SK-N-SH (cell line): ENCODE results near the gene SNRPB2.

Source experiments
- CTCF ChIP-seq: fragments of 200-600 bp; sonication (generic); IDR thresholded peaks from 2 replicates; pipeline ENCODE4 v1.6.1; 2017; ENCODE audit warnings: antibody characterized with exemption, mild to moderate bottlenecking, moderate library complexity
- EP300 ChIP-seq, 2 experiments: IDR thresholded peaks; 2 replicates each; pipeline versions ENCODE4 v1.4.0 to v1.6.1; 2012; ENCODE audit warnings: borderline replicate concordance in 1 of 2, low read depth in 1 of 2, low read length in 1 of 2
- EZH2phosphoT487 ChIP-seq: fragments of 200-600 bp; sonication (generic); IDR thresholded peaks from 2 replicates; pipeline ENCODE4 v1.6.1; 2017; ENCODE audit warnings: low read depth, mixed run types, mild to moderate bottlenecking, antibody characterized with exemption, moderate library complexity, borderline replicate concordance
- FOSL2 ChIP-seq: IDR thresholded peaks from 2 replicates; pipeline ENCODE4 v1.4.0; 2012; ENCODE audit warnings: low read depth, mild to moderate bottlenecking, moderate library complexity, borderline replicate concordance
- SIN3A ChIP-seq: IDR thresholded peaks from 2 replicates; pipeline ENCODE4 v1.6.1; 2012; ENCODE audit warnings: low read depth, mild to moderate bottlenecking, low read length, moderate library complexity, borderline replicate concordance
- TAF1 ChIP-seq: IDR thresholded peaks from 2 replicates; pipeline ENCODE4 v1.6.1; 2012; ENCODE audit warnings: low read depth, mild to moderate bottlenecking, low read length, moderate library complexity, borderline replicate concordance
- USF2 ChIP-seq: fragments of 150-350 bp; IDR thresholded peaks from 2 replicates; pipeline ENCODE4 v1.6.1; 2017; ENCODE audit warnings: antibody characterized with exemption, low read length, low read depth, borderline replicate concordance

DNA sequence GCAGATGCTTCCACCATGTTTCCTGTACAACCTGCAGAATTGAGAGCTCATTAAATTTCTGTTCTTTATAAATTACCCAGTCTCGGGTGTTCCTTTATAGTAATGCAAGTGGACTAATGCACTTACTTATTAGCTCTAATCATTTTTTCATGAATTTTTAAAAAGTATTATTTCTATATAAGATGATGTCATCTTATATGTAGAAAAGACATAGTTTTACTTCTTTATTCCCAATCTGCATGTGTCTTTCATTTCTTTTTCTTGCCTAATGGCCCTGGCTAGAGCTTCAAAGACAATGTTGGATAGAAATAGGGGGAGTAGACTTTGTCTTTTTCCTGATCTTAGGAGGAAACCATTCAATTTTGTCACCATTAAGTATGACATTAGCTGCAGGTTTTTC, 46.1 kb downstream of the SNRPB2 start:
- TF ChIP-seq CTCF (no peak), EP300 (IDR thresholded peaks at IDR 0.05; ENCODE audit: borderline replicate concordance in 1 of 2, low read depth in 1 of 2, low read length in 1 of 2) (no peak), EZH2phosphoT487 (no peak), USF2 (no peak), TAF1 (no peak), SIN3A (no peak), FOSL2 (no peak)
